ENCODE data around the gene SLC22A17. TPM values are rescaled to one million over a fixed set of nuclear protein-coding genes. Genes with fewer than 3 reads are reported as not detected.

Gene SLC22A17
- polyA plus RNA-seq, 1 donor (not counting 4 experiments of a cell fraction or from before 2014, with no cell fraction given) = 0.76 TPM

GRCh38 chr14:23306412-23307145 is 46.1 kb downstream of the SLC22A17 start, which contains the start of gene BCL2L2:
Gene BCL2L2 (plus strand): TSS chr14:23306833. CDS start chr14:23307768, 935 bp downstream.
- TF ChIP-seq EZH2 (IDR thresholded peaks at IDR 0.05; ENCODE audit: low read length) (no peak), CTCF (optimal IDR thresholded peaks at IDR 0.05 in 1 of 3, IDR thresholded peaks at IDR 0.05 in 1 of 3, conservative IDR thresholded peaks at IDR 0.05 in 1 of 3; ENCODE audit: extremely low read depth in 1 of 3, insufficient read depth in 2 of 3, low read length in 3 of 3) (no peak)
- Histone ChIP-seq H3K9me3 (ENCODE audit: control insufficient read depth, low read depth, low read length) (no peaks in the 10 kb centered on the region), H3K79me2 (ENCODE audit: control insufficient read depth, insufficient read depth, low read length) (peaks cover 48% of the 10 kb centered on the region), H3K9ac (ENCODE audit: control insufficient read depth, extremely low read depth, insufficient read depth, low read length) (peak within 1 kb of the TSS; percentile 98), H3K27ac (ENCODE audit: control insufficient read depth, insufficient read depth, low read length) (peak within 1 kb of the TSS; percentile 92), H3K4me1 (ENCODE audit: control insufficient read depth, extremely low read depth, insufficient read depth, low read length) (peaks cover 38% of the 10 kb centered on the region), H3K9me1 (ENCODE audit: control insufficient read depth, extremely low read depth, insufficient read depth, low read length) (peaks cover 4% of the 10 kb centered on the region), H3K36me3 (ENCODE audit: control insufficient read depth in 2 of 2, extremely low read depth in 1 of 2, insufficient read depth in 2 of 2, low read length in 2 of 2) (peaks cover 22 to 30% of the 10 kb centered on the region in 2 experiments), H3K27me3 (ENCODE audit: control insufficient read depth, extremely low read depth, insufficient read depth, low read length) (no peaks in the 10 kb centered on the region), H2AFZ (ENCODE audit: control insufficient read depth, low read length) (peak within 1 kb of the TSS; percentile 95), H4K20me1 (ENCODE audit: control insufficient read depth, extremely low read depth, insufficient read depth, low read length) (peaks cover 5% of the 10 kb centered on the region), H3K4me2 (ENCODE audit: control insufficient read depth, extremely low read depth, insufficient read depth, low read depth, low read length) (peak within 1 kb of the TSS; percentile 86), H3K4me3 (ENCODE audit: control insufficient read depth in 2 of 3, extremely low read depth in 1 of 3, insufficient read depth in 2 of 3, low read depth in 1 of 3, low read length in 3 of 3) (peak within 1 kb of the TSS; percentile 81 to 92 (median 90))
- no peak for FAIRE-seq
- no peak for DNase-seq (ENCODE audit: low read depth, low spot score)
- dilution Hi-C loops (cut with MboI; ENCODE audit: extremely low pct_ligation_motif_present, low sequenced_read_pairs) = no loop called here

GRCh38 chr14:23302290-23303225 is 50.1 kb downstream of the SLC22A17 start, which contains the start of gene PPP1R3E:
Gene PPP1R3E (minus strand): TSS chr14:23302859. CDS start chr14:23302576, 283 bp downstream.
- no peak for TF ChIP-seq EZH2 (IDR thresholded peaks at IDR 0.05; ENCODE audit: low read length)
- TF ChIP-seq CTCF (optimal IDR thresholded peaks at IDR 0.05 in 1 of 3, IDR thresholded peaks at IDR 0.05 in 1 of 3, conservative IDR thresholded peaks at IDR 0.05 in 1 of 3; ENCODE audit: extremely low read depth in 1 of 3, insufficient read depth in 2 of 3, low read length in 3 of 3) = no peak
- H3K4me2 ChIP-seq (ENCODE audit: control insufficient read depth, extremely low read depth, insufficient read depth, low read depth, low read length) = peak within 1 kb of the TSS; percentile 93
- peak within 1 kb of the TSS; percentile 49 to 80 (median 77) for H3K4me3 ChIP-seq (ENCODE audit: control insufficient read depth in 2 of 3, extremely low read depth in 1 of 3, insufficient read depth in 2 of 3, low read depth in 1 of 3, low read length in 3 of 3)
- DNase-seq (ENCODE audit: low read depth, low spot score) = no peak
- peak within 1 kb of the TSS; percentile 95 for H2AFZ ChIP-seq (ENCODE audit: control insufficient read depth, low read length)
- FAIRE-seq = no peak
- H3K79me2 ChIP-seq (ENCODE audit: control insufficient read depth, insufficient read depth, low read length) = peaks cover 9% of the 10 kb centered on the region
- H3K36me3 ChIP-seq (ENCODE audit: control insufficient read depth in 2 of 2, extremely low read depth in 1 of 2, insufficient read depth in 2 of 2, low read length in 2 of 2) = peaks cover 0 to 4% of the 10 kb centered on the region in 2 experiments
- H3K9me1 ChIP-seq (ENCODE audit: control insufficient read depth, extremely low read depth, insufficient read depth, low read length) = no peaks in the 10 kb centered on the region
- H4K20me1 ChIP-seq (ENCODE audit: control insufficient read depth, extremely low read depth, insufficient read depth, low read length) = no peaks in the 10 kb centered on the region
- peak within 1 kb of the TSS; percentile 81 for H3K27ac ChIP-seq (ENCODE audit: control insufficient read depth, insufficient read depth, low read length)
- no peaks in the 10 kb centered on the region for H3K27me3 ChIP-seq (ENCODE audit: control insufficient read depth, extremely low read depth, insufficient read depth, low read length)
- no peaks in the 10 kb centered on the region for H3K9me3 ChIP-seq (ENCODE audit: control insufficient read depth, low read depth, low read length)
- H3K9ac ChIP-seq (ENCODE audit: control insufficient read depth, extremely low read depth, insufficient read depth, low read length) = peak within 1 kb of the TSS; percentile 83
- peaks cover 42% of the 10 kb centered on the region for H3K4me1 ChIP-seq (ENCODE audit: control insufficient read depth, extremely low read depth, insufficient read depth, low read length)
- dilution Hi-C loops (cut with MboI; ENCODE audit: extremely low pct_ligation_motif_present, low sequenced_read_pairs) = no loop called here
